Mesenteric fat pad (tissue), 1 donor: Measurements from ENCODE around the gene ARVCF. TPM values are rescaled to one million over a fixed set of nuclear protein-coding genes. Genes with fewer than 3 reads are reported as not detected.

Source experiments
- DNase-seq: peaks from one replicate; pipeline ENCODE4 v3.0.0-alpha.2; 2020; ENCODE audit warnings: low spot score
- total RNA-seq: library from RNA; stranded (reverse); fragmentation: NEBNext Ultra II Directional; extraction: Animal tissue kit (Norgen Biotek cat#: 25700); gene quantifications from one replicate; pipeline ENCODE4 v1.2.1, GENCODE V29; 2021
- donor health status: DM: yes; HTN: yes; CAD: no.

ARVCF gene
- total RNA-seq, 1 donor from 2014 or later: 5.3 TPM

DNA sequence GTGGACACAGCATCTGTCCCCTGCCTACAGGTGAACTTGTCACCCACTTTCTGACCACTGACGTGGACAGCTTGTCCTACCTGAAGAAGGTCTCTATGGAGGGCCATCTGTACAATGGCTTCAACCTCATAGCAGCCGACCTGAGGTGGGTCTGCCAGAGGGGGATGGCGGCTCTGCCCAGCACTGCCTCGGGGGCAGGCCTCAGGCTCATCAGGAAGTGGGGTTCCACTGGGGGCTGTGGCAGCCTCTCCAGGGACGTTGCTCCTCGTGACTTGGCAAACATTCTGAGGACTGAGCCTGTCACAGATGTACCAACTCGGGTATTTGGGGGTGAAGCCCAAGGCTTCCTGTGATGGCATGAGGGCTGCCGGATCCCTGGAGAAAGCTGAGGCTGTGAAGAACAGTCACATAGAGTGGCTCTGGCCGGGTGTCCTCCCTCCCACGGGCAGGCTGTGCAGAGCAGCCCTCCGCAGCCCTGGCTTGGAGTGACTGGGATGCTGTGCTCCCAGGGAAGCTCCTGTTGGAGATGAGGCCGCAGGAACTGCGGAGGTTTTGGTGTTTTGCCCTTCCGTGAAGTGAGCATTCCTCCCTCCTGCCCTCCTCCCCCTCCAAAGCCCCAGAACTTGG, 36.9 kb upstream of the ARVCF start:
- DNase-seq: no peak

DNA sequence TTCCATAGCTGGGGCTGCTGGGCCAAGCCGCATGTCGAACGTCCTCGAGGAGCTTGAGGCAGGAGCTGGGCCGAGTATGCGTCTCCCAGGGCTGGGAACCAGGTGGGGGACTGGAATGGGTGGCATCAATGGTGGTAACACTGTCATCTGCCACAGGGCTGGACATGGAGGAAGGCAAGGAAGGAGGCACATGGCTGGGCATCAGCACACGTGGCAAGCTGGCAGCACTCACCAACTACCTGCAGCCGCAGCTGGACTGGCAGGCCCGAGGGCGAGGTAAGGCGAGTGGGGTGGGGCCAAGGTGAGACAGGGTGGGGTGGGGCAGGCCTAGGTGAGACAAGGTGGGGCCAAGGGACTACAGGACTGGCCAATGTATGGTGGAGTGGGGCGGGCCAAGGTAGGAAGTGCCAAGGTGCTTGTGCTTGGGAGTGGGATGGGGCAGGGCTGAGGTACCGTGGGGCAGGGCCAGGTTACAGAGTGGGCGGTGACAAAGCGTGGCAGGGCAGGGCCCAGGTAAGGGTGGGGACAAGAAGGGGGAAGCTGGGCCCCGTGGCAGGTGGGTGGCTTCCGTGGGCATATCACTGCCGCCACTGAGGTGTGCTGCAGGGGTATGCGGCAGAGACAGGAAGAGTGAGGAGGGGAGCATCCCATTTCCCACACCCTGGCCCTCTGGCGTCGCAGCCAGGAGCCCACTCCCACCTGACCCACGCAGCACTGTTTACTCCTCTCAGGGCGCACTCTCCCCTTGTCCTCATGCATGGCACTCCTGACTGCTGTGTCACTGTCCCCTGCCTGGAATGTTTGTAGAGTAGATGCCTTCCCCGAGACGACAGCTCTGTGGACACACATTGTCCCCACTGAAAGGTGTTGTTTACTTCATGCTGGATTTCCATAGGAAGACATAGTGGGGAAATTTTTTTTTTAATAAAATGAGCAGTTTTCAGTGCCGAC, 36.0 kb upstream of the ARVCF start:
- no peak for DNase-seq

GRCh38 chr22:20051927-20052308, 35.3 kb upstream of the ARVCF start:
- no peak for DNase-seq

GRCh38 chr22:20046730-20047129, 30.1 kb upstream of the ARVCF start:
- DNase-seq: no peak

DNA sequence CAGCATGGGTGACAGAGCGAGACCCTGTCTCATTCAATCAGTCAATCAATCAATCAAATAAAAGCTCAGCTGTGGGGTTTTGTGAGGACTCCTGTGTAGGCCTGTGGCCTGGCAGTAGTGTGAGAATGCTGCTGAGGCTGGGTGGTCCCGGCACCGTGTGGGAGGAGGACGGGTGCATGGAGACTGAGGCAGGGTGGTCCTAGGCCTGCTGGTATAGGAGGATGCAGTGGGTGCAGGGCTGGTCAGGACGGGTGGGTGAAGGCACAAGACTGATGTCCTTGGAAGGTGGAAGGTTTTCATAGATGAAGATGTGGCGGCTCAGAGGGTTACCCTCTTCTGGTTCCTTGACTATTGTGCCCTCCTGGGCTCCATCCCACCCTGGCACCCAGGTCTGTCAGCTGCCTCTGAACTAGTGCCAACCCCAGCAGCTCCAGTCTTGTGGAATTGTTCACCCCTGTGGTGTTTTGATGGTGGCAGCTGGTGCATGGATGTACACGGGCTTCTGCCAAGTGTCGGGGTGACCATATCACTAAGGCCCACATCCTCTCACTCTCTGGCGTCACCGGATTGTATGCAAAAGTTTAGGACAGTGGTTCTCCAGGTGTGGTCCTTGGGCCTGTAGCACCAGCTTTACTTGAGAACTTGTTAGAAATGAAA, 28.0 kb upstream of the ARVCF start:
- no peak for DNase-seq

- DNase-seq: no peak
Observed at GRCh38 chr22:20043997-20044342, 27.3 kb upstream of the ARVCF start.

DNA sequence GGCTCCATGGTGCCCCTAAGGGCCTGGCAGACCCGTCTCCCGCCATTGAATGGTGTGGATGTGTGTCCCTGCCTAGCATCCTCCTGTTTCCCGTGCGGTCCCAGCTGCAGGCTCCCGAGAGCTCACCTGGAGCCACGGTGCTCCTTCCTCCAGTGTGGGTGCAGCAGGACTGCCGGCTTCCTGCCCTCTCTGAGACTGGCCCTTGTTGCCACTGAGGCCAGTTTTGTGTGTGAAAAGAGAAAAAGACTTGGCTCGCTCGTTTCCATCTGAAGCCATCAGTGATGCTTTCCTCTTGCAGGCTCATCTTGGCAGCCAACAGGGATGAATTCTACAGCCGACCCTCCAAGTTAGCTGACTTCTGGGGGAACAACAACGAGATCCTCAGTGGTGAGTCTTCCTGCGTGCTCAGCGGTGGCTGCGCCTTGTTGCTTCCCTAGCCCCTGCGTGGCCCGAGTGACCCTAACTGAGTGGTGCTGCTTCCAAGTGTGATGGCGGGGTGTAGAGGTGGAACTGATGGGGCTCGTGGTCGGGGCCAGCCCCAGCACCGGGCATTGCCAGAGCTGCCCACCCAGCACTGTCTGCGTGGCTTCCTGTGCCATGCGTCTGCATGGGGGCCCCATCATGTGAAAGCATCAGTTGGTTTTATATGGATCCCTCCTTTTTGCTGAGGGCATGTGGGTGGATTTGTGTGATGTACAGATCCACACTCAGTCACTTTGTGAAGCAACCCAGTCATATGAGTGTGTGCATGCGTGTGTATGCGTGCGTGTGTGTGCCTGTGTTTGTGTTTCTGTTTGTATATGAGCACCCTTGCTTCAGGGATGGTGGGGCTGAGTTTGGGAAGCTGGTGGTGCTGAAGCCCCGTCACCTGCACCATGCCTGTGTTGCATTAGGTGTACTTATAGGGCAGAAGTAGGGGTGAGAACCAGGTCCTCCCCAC, 26.7 kb upstream of the ARVCF start:
- DNase-seq: no peak

GRCh38 chr22:20040327-20041200, 23.9 kb upstream of the ARVCF start:
- DNase-seq: no peak

DNA sequence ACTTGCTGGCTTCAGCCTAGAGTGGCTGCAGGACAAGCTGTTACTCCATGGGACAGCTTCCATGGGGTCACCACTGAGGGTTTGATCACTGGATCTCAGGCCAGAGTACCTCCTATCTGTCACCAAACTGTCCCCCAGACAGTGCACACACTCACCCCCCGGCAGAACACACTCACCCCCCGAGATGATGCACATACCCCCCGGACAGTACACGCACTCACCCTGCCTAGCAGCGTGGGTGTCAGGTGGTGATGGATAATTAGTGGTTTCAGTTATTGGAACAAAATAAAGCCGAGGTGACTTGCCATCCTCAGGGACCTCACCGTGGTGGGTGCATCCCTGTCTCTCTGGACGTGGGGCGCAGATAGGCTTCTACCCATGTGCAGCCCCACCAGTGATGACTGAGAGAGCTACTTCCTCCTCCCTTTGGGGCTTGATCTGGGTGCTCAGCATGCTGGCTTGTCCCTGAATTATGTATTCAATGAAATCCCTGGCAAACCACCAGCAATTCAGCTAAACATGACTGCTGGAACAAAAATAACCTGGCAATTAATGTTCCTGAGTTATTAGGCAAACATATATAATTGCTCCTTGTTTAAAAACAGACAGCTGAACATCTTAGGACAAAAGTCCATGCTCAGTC, 23.2 kb upstream of the ARVCF start:
- DNase-seq: no peak

DNA sequence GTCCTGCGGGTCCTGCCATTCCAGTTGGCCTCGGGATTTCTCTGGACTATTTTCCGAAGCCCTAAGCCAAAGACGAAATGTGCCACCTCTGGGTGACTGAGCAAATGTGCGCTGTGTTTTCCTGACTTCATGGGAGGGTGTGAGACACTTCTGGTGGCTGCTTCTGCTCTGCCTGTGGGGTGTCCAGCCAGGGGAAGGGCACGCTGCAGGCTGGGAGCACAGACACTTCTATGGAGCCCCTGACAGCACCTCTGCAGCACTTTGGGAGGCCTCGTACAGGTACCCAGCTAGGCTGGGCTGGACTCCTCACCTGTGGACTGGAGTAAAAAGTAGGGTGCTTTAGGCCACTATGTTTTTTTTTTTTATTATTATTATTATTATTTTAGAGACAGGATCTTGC, 22.0 kb upstream of the ARVCF start:
- DNase-seq: no peak

- no peak for DNase-seq
Observed at GRCh38 chr22:20037419-20037818, 20.8 kb upstream of the ARVCF start.

- no peak for DNase-seq
Observed at GRCh38 chr22:20036535-20037392, 20.1 kb upstream of the ARVCF start.

DNA sequence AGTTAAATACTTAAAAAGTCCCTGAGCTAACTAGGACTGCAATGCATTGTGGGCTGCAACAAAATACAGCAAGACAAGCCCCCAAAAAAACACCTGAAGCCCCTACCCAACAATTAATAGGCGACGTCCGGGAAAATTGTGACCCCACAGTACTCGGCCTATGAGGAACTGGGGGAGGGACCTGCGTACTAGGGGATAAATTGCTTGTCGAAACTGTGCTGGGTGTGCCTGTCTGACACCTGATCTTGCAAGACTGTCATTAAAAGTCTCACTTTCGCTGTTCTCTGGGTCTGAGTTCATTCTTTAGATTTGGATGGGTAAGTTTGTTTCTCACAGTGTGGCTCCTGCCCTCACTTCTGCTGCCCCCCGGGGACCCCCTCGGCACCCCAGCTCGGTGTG, 19.5 kb upstream of the ARVCF start:
- no peak for DNase-seq

GRCh38 chr22:20035375-20036083, 18.9 kb upstream of the ARVCF start:
- no peak for DNase-seq

DNA sequence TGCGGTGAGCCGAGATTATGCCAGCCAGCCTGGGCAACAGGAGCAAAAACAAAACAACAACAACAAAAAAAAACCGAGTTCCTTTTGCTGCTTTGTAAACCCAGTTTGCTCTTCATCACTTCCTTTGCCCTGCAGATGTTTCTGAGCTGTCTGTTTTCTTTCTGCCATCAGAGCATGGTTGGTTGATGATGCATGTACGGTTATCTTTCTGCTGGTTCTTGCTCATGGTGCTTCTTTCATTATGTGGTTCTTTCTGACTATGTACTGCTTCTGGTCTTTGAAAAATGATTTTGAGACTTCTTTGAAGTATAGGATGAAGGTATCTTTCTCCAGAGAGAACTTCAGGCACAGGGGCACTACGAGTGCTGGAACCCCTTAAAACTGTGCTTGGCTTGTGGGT, 17.5 kb upstream of the ARVCF start:
- DNase-seq: no peak

DNA sequence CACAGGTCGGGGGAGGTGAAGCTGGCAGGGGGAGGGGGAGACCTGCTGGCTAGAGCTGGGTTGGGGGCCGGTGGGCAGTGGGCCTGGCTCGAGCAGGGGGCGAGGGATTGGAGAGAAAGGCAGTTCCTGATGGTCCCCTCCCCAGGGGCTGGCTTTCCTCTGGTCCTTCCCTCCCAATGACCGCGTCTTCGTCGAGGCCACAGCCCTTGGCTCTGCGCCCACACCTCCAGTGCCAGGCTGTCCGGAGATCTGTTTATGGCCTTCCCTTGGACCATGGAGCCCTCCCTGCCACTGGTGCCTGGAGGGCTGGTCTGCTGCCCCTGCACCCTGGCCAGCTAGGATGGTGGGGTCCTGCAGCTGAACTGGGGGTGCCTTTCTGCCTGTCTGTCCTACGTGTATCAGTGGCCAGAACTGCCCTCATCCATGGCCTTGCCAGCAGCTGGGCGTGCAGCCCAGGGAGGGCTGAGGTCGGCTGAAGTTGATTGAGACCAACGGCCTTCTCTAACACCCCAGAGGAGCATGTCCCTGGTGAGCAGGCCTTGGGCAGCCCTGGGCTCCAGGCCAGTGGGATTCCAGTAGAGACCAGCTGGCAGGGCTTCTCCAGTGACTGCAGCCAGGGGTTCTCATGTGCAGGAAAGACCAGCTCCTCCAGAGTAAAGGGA, 16.6 kb upstream of the ARVCF start:
- DNase-seq: no peak

DNA sequence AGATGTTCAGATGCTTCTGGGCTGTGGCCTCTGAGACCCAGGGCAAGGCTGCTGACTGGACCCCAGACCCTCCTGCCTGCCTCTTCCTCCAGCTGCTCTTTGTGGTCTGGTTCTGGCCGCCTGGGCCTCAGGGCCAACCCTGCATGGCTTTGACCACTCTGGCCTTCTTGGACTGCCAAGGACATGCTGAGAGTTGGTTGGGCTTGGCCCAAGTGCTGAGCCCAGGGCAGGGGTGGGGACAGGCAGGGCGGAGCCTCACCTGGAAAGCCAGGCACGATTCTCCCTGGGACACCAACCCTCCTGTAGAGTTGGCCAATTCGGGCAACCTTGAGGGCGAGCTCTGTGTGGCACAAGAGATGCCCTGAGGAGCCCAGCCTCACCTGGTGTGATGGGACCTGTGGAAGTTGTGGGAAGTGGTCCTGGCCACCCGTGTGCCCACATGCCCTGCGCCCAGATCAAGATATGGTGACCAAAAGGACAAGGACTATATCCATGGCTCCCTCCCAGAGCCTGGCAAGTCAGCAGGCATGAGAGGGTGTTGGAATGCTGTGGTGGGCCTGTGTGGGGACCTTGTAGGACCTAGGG, 15.9 kb upstream of the ARVCF start:
- DNase-seq: no peak
